PC-3 (cell line): Measurements from ENCODE around the gene NUTM1.

Experiments
- EZH2 ChIP-seq: fragments of 300-600 bp; sonication (generic); IDR thresholded peaks from one replicate; pipeline ENCODE4 v1.6.1; 2017; ENCODE audit warnings: antibody characterized with exemption, mild to moderate bottlenecking, low read length; ENCODE audit not compliant: unreplicated experiment
- EZH2phosphoT487 ChIP-seq: fragments of 300-600 bp; sonication (generic); IDR thresholded peaks from 2 replicates; pipeline ENCODE4 v1.6.1; 2018; ENCODE audit warnings: mild to moderate bottlenecking, antibody characterized with exemption, low read length, borderline replicate concordance
- TF ChIP-seq, protein P1 (sequence below): fragments of 300-600 bp; sonication (generic); conservative IDR thresholded peaks from 2 replicates; pipeline ENCODE4 v1.5.1; 2017; ENCODE audit warnings: antibody characterized with exemption, low read depth, mild to moderate bottlenecking, low read length

DNA sequence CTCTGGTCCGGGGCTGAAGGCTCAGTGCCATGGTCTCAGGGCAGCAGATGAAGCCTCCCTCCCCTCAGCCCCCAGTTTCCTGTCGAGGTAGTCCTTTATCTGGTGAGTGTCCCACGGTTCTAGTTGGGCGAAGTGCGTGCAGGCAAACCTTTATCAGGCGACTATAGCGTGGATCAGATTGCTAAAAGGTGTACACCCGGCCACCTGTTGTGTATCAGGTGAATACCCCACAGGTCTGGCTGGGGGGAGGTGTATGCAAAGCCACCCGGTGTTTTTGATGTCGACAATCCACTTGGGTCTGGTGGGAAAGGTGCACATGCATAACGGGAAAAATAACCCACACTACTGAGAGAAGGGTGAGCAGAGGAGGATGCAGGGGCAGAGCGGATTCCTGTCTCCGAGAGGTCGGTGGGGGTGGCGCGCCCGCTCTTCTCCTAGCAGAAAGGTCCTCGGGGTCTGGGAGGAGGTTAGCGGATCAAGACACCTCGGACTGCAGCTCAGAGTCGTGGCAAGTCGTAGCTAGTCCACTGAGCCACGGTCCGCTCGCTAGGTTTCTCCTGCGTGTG, 6.0 kb upstream of the NUTM1 start:
- TF ChIP-seq, protein P1, sequence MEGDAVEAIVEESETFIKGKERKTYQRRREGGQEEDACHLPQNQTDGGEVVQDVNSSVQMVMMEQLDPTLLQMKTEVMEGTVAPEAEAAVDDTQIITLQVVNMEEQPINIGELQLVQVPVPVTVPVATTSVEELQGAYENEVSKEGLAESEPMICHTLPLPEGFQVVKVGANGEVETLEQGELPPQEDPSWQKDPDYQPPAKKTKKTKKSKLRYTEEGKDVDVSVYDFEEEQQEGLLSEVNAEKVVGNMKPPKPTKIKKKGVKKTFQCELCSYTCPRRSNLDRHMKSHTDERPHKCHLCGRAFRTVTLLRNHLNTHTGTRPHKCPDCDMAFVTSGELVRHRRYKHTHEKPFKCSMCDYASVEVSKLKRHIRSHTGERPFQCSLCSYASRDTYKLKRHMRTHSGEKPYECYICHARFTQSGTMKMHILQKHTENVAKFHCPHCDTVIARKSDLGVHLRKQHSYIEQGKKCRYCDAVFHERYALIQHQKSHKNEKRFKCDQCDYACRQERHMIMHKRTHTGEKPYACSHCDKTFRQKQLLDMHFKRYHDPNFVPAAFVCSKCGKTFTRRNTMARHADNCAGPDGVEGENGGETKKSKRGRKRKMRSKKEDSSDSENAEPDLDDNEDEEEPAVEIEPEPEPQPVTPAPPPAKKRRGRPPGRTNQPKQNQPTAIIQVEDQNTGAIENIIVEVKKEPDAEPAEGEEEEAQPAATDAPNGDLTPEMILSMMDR: no peak
- no peak for TF ChIP-seq EZH2
- no peak for TF ChIP-seq EZH2phosphoT487
